Ovary (tissue), 9 donors: ENCODE results near the gene CHD6. TPM values are rescaled to one million over a fixed set of nuclear protein-coding genes. Genes with fewer than 3 reads are reported as not detected.

Source experiments
- DNase-seq, 5 donors: peaks; one replicate each; pipeline ENCODE4 v3.0.0-alpha.2; 2019 to 2020
- H3K27ac ChIP-seq, 2 donors: fragments of 200-600 bp; one replicate each; pipeline versions ENCODE4 v1.5.1 to v1.8.0; 2019 to 2022
- H3K27me3 ChIP-seq: fragments of 200-600 bp; one replicate; pipeline ENCODE4 v1.8.0; 2022
- H3K36me3 ChIP-seq: fragments of 200-600 bp; sonication (generic); one replicate; pipeline ENCODE4 v1.5.1; 2019
- H3K4me1 ChIP-seq: one replicate; pipeline ENCODE4 v1.8.1; 2013; ENCODE audit warnings: mild to moderate bottlenecking, moderate library complexity; ENCODE audit not compliant: insufficient read depth
- H3K4me3 ChIP-seq: fragments of 200-600 bp; sonication (generic); one replicate; pipeline ENCODE4 v1.5.1; 2017
- H3K9me3 ChIP-seq, 2 donors: fragments of 200-600 bp in 1 of 2; sonication (generic) in 1 of 2; one replicate each; pipeline versions ENCODE4 v1.5.1 to v1.8.1; 2013 to 2019; ENCODE audit warnings: mild to moderate bottlenecking in 1 of 2, moderate library complexity in 1 of 2
- CTCF ChIP-seq, 3 donors: fragments of 450-650 bp in 2 of 3; fragments of 200-600 bp in 1 of 3; IDR thresholded peaks; one replicate each; pipeline versions ENCODE4 v1.5.1 to v1.8.0; 2016 to 2022; ENCODE audit warnings: antibody characterized with exemption in 3 of 3, mild to moderate bottlenecking in 1 of 3
- EP300 ChIP-seq: sonication (generic); formaldehyde crosslinking; IDR thresholded peaks from one replicate; pipeline ENCODE4 v1.6.1; 2017; ENCODE audit warnings: antibody characterized with exemption
- POLR2A ChIP-seq: fragments of 450-650 bp; IDR thresholded peaks from one replicate; pipeline ENCODE4 v1.6.1; 2017; ENCODE audit warnings: antibody characterized with exemption, mild to moderate bottlenecking, moderate library complexity
- WGBS, 3 donors: extraction: QIAGEN DNeasy Blood & Tissue Kit in 1 of 3; methylation state at CpG; one replicate each; pipeline versions ENCODE4 v1.1.5 to v1.1.7; 2013 to 2017; 5-methylcytosine and 5-hydroxymethylcytosine counted together
- intact Hi-C, 4 donors: fragments of 100-400 bp; cut with DNase I; formaldehyde crosslinking; loops; one replicate each; pipeline versions ENCODE4 v1.11.0 to v1.15.1; 2022 to 2023
- polyA plus RNA-seq, 2 donors: library from polyadenylated mRNA; stranded (reverse); fragments of 200-250 nt in 1 of 2; fragments of 350-450 nt in 1 of 2; fragmentation: Illumina TruSeq in 1 of 2; extraction: RNeasy Lipid Tissue Mini Kit (QIAGEN cat#74804) in 1 of 2; gene quantifications; one replicate each; pipeline ENCODE4 v1.2.3, GENCODE V29; 2013 to 2014
- total RNA-seq, 7 donors: library from RNA; depleted of rRNA in 2 of 7; stranded (reverse); fragments of >200 nt in 2 of 7; fragmentation: NEBNext Ultra II Directional in 3 of 7; extraction: Animal tissue kit (Norgen Biotek cat#: 25700) in 3 of 7; gene quantifications; one replicate each; pipeline versions ENCODE4 v1.1.0 to v1.2.4, GENCODE V29; 2016 to 2023
- donor health status: DM: no; HTN: no; CAD: no; lungs with moderate emphysema.
- donor health status: DM: no; HTN: no; CAD: no.
- donor health status: Bipolar disorder and iron deficiency.
- donor health status: DM: yes; HTN: yes; CAD: no.
- donor health status: DM: no; HTN: no; CAD: no.
- donor health status: DM: yes; HTN: yes; CAD: no.

CHD6 gene
- total and polyA plus RNA-seq, 9 donors: 12.1 to 82.4 (median 52.7) TPM

- TF ChIP-seq POLR2A: no peak
- no peak for TF ChIP-seq EP300
- no peak for TF ChIP-seq CTCF (IDR thresholded peaks at IDR 0.05)
- Histone ChIP-seq H3K27me3 (no peaks in the 10 kb centered on the region), H3K9me3 (no peaks in the 10 kb centered on the region), H3K27ac (no peak overlapping the region), H3K36me3 (no peaks in the 10 kb centered on the region), H3K4me1 (no peaks in the 10 kb centered on the region), H3K4me3 (no peak overlapping the region)
- WGBS, 3 donors: 68 to 91% (median 83%) methylated on average over 4 of the region's 4 CpGs
- no peak for DNase-seq
- intact Hi-C loops: loop anchor here in 1 of 4 donors (10.0 kb wide), 1 partner anchor 343 kb away; no protein-coding TSS in a partner anchor
Observed at GRCh38 chr20:41352106-41352505, 266.1 kb downstream of the CHD6 start.
